ENCODE data around the gene EPHB2.

EPHB2 gene

DNA sequence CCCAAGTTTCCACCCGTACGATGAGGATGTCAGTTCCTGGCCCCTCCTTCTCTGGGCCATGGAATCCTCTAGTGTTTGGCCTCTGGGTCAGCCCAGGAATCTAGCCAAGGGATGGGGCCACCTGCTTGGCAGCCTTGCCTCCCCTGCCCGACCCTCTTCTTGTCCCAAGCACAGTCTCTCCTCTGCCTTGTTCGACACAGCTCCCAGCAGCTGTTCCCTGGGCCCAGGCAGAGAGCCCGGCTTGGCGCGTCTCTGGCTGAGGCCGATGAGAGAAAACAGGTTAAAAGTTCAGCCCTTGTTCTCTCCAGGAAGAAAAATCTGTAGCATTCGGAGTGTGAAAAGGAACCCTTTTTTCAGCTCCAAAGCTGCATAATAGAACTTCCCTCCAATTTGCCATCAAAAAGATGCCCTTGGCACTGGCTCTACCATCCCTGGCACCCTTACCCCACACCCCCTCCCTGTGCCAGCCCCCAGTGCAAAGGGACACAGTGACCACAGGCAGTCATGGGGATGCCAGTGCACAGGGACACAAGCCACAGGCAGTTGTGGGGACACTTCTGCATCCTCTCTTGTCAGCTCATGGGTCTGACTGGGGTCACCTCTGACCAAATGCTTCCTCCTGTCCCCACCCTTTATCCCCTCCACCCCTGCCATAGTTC is 68.4 kb downstream of the EPHB2 start (continued):
- TF ChIP-seq, protein P1, sequence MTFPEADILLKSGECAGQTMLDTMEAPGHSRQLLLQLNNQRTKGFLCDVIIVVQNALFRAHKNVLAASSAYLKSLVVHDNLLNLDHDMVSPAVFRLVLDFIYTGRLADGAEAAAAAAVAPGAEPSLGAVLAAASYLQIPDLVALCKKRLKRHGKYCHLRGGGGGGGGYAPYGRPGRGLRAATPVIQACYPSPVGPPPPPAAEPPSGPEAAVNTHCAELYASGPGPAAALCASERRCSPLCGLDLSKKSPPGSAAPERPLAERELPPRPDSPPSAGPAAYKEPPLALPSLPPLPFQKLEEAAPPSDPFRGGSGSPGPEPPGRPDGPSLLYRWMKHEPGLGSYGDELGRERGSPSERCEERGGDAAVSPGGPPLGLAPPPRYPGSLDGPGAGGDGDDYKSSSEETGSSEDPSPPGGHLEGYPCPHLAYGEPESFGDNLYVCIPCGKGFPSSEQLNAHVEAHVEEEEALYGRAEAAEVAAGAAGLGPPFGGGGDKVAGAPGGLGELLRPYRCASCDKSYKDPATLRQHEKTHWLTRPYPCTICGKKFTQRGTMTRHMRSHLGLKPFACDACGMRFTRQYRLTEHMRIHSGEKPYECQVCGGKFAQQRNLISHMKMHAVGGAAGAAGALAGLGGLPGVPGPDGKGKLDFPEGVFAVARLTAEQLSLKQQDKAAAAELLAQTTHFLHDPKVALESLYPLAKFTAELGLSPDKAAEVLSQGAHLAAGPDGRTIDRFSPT (tag by site-specific recombination; IDR thresholded peaks at IDR 0.05), result no peak

DNA sequence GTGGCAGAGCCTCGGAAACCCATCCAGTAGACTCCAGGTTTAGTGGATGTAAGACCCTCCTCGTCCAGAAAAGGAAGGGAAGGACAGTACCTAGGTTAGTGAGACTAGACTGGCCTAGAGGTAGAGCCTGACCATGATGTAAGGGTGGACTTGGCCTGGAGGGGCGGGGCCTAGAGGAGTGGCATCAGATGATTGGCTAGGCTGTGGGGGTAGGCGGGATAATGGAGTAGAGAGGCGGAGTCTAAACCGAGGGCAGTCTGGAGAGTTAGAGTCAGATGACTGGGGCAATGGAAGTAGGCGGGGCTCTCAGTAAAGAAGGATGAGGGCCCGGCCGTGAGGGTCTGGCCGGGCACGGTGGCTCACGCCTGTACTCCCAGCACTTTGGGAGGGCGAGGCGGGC is 70.1 kb downstream of the EPHB2 start:
- peaks cover 0 to 13% of the 10 kb centered on the region in 2 experiments; a peak in 1 of 3 replicates for H3K36me3 ChIP-seq (ENCODE audit: control insufficient read depth in 2 of 2, insufficient read depth in 1 of 2, low read length in 2 of 2)
- H3K27ac ChIP-seq (ENCODE audit: extremely low read depth, low read depth, low read length), result no peak overlapping the region
- TF ChIP-seq, protein P2, sequence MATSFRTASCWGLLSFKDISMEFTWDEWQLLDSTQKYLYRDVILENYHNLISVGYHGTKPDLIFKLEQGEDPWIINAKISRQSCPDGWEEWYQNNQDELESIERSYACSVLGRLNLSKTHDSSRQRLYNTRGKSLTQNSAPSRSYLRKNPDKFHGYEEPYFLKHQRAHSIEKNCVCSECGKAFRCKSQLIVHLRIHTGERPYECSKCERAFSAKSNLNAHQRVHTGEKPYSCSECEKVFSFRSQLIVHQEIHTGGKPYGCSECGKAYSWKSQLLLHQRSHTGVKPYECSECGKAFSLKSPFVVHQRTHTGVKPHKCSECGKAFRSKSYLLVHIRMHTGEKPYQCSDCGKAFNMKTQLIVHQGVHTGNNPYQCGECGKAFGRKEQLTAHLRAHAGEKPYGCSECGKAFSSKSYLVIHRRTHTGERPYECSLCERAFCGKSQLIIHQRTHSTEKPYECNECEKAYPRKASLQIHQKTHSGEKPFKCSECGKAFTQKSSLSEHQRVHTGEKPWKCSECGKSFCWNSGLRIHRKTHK (tag by site-specific recombination; IDR thresholded peaks at IDR 0.05), result no peak
- TF ChIP-seq, protein P3, sequence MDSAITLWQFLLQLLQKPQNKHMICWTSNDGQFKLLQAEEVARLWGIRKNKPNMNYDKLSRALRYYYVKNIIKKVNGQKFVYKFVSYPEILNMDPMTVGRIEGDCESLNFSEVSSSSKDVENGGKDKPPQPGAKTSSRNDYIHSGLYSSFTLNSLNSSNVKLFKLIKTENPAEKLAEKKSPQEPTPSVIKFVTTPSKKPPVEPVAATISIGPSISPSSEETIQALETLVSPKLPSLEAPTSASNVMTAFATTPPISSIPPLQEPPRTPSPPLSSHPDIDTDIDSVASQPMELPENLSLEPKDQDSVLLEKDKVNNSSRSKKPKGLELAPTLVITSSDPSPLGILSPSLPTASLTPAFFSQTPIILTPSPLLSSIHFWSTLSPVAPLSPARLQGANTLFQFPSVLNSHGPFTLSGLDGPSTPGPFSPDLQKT (IDR thresholded peaks at IDR 0.05; ENCODE audit: borderline replicate concordance, low read depth, low read length), result no peak
- TF ChIP-seq ZNF366 (tag by site-specific recombination; conservative IDR thresholded peaks at IDR 0.05) (no peak), HOXA7 (CRISPR knock-in tag; IDR thresholded peaks at IDR 0.05; ENCODE audit: borderline replicate concordance) (no peak), EGR2 (tag by site-specific recombination; IDR thresholded peaks at IDR 0.05; ENCODE audit: low read depth) (0 out of 2 replicates have a peak, but pooled peaks have one; percentile 6), ZNF654 (tag by site-specific recombination; IDR thresholded peaks at IDR 0.05; ENCODE audit: low read depth) (no peak), SP2 (tag by site-specific recombination; IDR thresholded peaks at IDR 0.05) (peak; percentile 53)
- TF ChIP-seq, protein P1 (tag by site-specific recombination; IDR thresholded peaks at IDR 0.05), result no peak
- TF ChIP-seq, protein P4, sequence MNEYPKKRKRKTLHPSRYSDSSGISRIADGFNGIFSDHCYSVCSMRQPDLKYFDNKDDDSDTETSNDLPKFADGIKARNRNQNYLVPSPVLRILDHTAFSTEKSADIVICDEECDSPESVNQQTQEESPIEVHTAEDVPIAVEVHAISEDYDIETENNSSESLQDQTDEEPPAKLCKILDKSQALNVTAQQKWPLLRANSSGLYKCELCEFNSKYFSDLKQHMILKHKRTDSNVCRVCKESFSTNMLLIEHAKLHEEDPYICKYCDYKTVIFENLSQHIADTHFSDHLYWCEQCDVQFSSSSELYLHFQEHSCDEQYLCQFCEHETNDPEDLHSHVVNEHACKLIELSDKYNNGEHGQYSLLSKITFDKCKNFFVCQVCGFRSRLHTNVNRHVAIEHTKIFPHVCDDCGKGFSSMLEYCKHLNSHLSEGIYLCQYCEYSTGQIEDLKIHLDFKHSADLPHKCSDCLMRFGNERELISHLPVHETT (tag by site-specific recombination; IDR thresholded peaks at IDR 0.05), result no peak
- no peaks in the 10 kb centered on the region; the same call in 1 of the 2 replicates for H3K4me1 ChIP-seq (ENCODE audit: control insufficient read depth, insufficient read depth, low read length)
- H3K9me3 ChIP-seq (ENCODE audit: control insufficient read depth, insufficient read depth, low read depth, low read length), result no peaks in the 10 kb centered on the region
- H3K4me3 ChIP-seq (ENCODE audit: low read depth, low read length), result no peak overlapping the region
- POLR2A ChIA-PET, result interaction anchor here (0.5 kb wide), 1 partner anchor 772 kb away, joined by 6 read pairs; no protein-coding TSS in a partner anchor
- CTCF ChIA-PET, result no interaction called here

- ChIA-PET POLR2A (no interaction called here), CTCF (no interaction called here)
- Histone ChIP-seq H3K36me3 (ENCODE audit: control insufficient read depth in 2 of 2, insufficient read depth in 1 of 2, low read length in 2 of 2) (peaks cover 0 to 13% of the 10 kb centered on the region in 2 experiments; a peak in 1 of 3 replicates), H3K4me1 (ENCODE audit: control insufficient read depth, insufficient read depth, low read length) (no peaks in the 10 kb centered on the region), H3K4me3 (ENCODE audit: low read depth, low read length) (no peak overlapping the region), H3K27ac (ENCODE audit: extremely low read depth, low read depth, low read length) (no peak overlapping the region), H3K9me3 (ENCODE audit: control insufficient read depth, insufficient read depth, low read depth, low read length) (no peaks in the 10 kb centered on the region)
- TF ChIP-seq ZNF518A (tag by site-specific recombination; conservative IDR thresholded peaks at IDR 0.05; ENCODE audit: low read depth), result no peak
- TF ChIP-seq PRDM6 (tag by site-specific recombination; IDR thresholded peaks at IDR 0.05), result no peak
- TF ChIP-seq, protein P5, sequence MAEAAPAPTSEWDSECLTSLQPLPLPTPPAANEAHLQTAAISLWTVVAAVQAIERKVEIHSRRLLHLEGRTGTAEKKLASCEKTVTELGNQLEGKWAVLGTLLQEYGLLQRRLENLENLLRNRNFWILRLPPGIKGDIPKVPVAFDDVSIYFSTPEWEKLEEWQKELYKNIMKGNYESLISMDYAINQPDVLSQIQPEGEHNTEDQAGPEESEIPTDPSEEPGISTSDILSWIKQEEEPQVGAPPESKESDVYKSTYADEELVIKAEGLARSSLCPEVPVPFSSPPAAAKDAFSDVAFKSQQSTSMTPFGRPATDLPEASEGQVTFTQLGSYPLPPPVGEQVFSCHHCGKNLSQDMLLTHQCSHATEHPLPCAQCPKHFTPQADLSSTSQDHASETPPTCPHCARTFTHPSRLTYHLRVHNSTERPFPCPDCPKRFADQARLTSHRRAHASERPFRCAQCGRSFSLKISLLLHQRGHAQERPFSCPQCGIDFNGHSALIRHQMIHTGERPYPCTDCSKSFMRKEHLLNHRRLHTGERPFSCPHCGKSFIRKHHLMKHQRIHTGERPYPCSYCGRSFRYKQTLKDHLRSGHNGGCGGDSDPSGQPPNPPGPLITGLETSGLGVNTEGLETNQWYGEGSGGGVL (tag by site-specific recombination; IDR thresholded peaks at IDR 0.05), result no peak
These were observed 70.8 kb downstream of the EPHB2 start for GRCh38 chr1:22781483-22781882.

Measured in HEK293 (cell line).